K562 (cell line): ENCODE results near the gene B3GNT9.

Experiments used
- ATF2 ChIP-seq: sonication (generic); formaldehyde crosslinking; IDR thresholded peaks from 2 replicates; pipeline ENCODE4 v1.8.1; 2022; ENCODE audit warnings: missing genetic modification reagents
- CHD2 ChIP-seq: IDR thresholded peaks from 2 replicates; pipeline ENCODE4 v1.6.1; 2011; ENCODE audit warnings: low read depth, low read length
- CREM ChIP-seq: IDR thresholded peaks from 2 replicates; pipeline ENCODE4 v1.6.1; 2014; ENCODE audit warnings: antibody characterized with exemption, low read depth
- EZH2 ChIP-seq: IDR thresholded peaks from 2 replicates; pipeline ENCODE4 v1.6.1; 2012; ENCODE audit warnings: low read depth, mild to moderate bottlenecking, inconsistent platforms, low read length, borderline replicate concordance
- HINFP ChIP-seq: fragments of 450-650 bp; conservative IDR thresholded peaks from 2 replicates; pipeline ENCODE4 v1.6.1; 2016; ENCODE audit warnings: missing genetic modification characterization, low read depth, mild to moderate bottlenecking, control low read depth, missing compliant biosample characterization
- NCOA6 ChIP-seq: fragments of 450-650 bp; IDR thresholded peaks from 2 replicates; pipeline ENCODE4 v1.6.1; 2017; ENCODE audit warnings: mild to moderate bottlenecking
- NFRKB ChIP-seq: fragments of 450-650 bp; IDR thresholded peaks from 2 replicates; pipeline ENCODE4 v1.6.1; 2016; ENCODE audit warnings: low read depth
- NKRF ChIP-seq: fragments of 450-650 bp; IDR thresholded peaks from 2 replicates; pipeline ENCODE4 v1.6.1; 2016; ENCODE audit warnings: borderline replicate concordance
- POLR2G ChIP-seq: fragments of 200-400 bp; formaldehyde crosslinking; IDR thresholded peaks from 2 replicates; pipeline ENCODE4 v1.6.1; 2017; ENCODE audit warnings: low read depth, mild to moderate bottlenecking, antibody characterized with exemption, low read length, moderate library complexity
- ZBTB7A ChIP-seq: IDR thresholded peaks from 2 replicates; pipeline ENCODE4 v1.6.1; 2011; ENCODE audit warnings: low read depth, mild to moderate bottlenecking, low read length, moderate library complexity, borderline replicate concordance; ENCODE audit not compliant: control insufficient read depth
- TF ChIP-seq, protein P1 (sequence below), 3 experiments: IDR thresholded peaks in 2 of 3; conservative IDR thresholded peaks in 1 of 3; 2 replicates each; pipeline ENCODE4 v1.5.1; 2011 to 2012; ENCODE audit warnings: low read length in 3 of 3, mild to moderate bottlenecking in 3 of 3, control low read depth in 2 of 3, improper control_type of control experiment in 1 of 3, inconsistent platforms in 1 of 3, low read depth in 1 of 3, mixed read lengths in 1 of 3, moderate library complexity in 1 of 3; ENCODE audit not compliant: insufficient read depth in 2 of 3

GRCh38 chr16:67154578-67155294 lies 3.9 kb upstream of the B3GNT9 start:
- TF ChIP-seq POLR2G (peak; percentile 29; the same call in 1 of the 2 replicates), ATF2 (CRISPR knock-in tag) (no peak), CREM (no peak), NFRKB (no peak), HINFP (tag) (no peak), EZH2 (no peak), CHD2 (no peak), NCOA6 (no peak), ZBTB7A (no peak), NKRF (no peak)
- TF ChIP-seq, protein P1, sequence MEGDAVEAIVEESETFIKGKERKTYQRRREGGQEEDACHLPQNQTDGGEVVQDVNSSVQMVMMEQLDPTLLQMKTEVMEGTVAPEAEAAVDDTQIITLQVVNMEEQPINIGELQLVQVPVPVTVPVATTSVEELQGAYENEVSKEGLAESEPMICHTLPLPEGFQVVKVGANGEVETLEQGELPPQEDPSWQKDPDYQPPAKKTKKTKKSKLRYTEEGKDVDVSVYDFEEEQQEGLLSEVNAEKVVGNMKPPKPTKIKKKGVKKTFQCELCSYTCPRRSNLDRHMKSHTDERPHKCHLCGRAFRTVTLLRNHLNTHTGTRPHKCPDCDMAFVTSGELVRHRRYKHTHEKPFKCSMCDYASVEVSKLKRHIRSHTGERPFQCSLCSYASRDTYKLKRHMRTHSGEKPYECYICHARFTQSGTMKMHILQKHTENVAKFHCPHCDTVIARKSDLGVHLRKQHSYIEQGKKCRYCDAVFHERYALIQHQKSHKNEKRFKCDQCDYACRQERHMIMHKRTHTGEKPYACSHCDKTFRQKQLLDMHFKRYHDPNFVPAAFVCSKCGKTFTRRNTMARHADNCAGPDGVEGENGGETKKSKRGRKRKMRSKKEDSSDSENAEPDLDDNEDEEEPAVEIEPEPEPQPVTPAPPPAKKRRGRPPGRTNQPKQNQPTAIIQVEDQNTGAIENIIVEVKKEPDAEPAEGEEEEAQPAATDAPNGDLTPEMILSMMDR (IDR thresholded peaks at IDR 0.05 in 2 of 3, conservative IDR thresholded peaks at IDR 0.05 in 1 of 3; ENCODE audit: insufficient read depth in 2 of 3, low read depth in 1 of 3, low read length in 3 of 3), result no peak
